Liver (tissue), 3 donors: Measurements from ENCODE around the gene LHB.

Experiments used
- CTCF ChIP-seq: fragments of 150-350 bp; IDR thresholded peaks from 2 replicates; pipeline ENCODE4 v1.5.1; 2017; ENCODE audit warnings: improper control_type of control experiment, low read depth, low read length; ENCODE audit not compliant: missing input control
- EGR1 ChIP-seq, 2 donors: IDR thresholded peaks; 2 replicates each; pipeline ENCODE4 v1.6.1; 2016 to 2018; ENCODE audit warnings: antibody characterized with exemption in 2 of 2, low read depth in 2 of 2
- HNF4A ChIP-seq, 2 donors: conservative IDR thresholded peaks; 2 replicates each; pipeline ENCODE4 v1.6.1; 2016; ENCODE audit warnings: antibody characterized with exemption in 2 of 2, mild to moderate bottlenecking in 2 of 2
- HNF4G ChIP-seq: IDR thresholded peaks from 2 replicates; pipeline ENCODE4 v1.6.1; 2016; ENCODE audit warnings: antibody characterized with exemption
- JUND ChIP-seq, 2 donors: IDR thresholded peaks; 2 replicates each; pipeline ENCODE4 v1.6.1; 2016; ENCODE audit warnings: antibody characterized with exemption in 2 of 2
- NR2F2 ChIP-seq: IDR thresholded peaks from 2 replicates; pipeline ENCODE4 v1.6.1; 2016; ENCODE audit warnings: antibody characterized with exemption
- RAD21 ChIP-seq, 2 donors: IDR thresholded peaks; 2 replicates each; pipeline ENCODE4 v1.6.1; 2016; ENCODE audit warnings: antibody characterized with exemption in 2 of 2, mild to moderate bottlenecking in 2 of 2
- REST ChIP-seq: IDR thresholded peaks from 2 replicates; pipeline ENCODE4 v1.6.1; 2016; ENCODE audit warnings: antibody characterized with exemption, mild to moderate bottlenecking
- TAF1 ChIP-seq: conservative IDR thresholded peaks from 2 replicates; pipeline ENCODE4 v1.6.1; 2016; ENCODE audit warnings: antibody characterized with exemption, mild to moderate bottlenecking
- YY1 ChIP-seq: IDR thresholded peaks from 2 replicates; pipeline ENCODE4 v1.6.1; 2016; ENCODE audit warnings: antibody characterized with exemption, mild to moderate bottlenecking
- ZBTB33 ChIP-seq: IDR thresholded peaks from 2 replicates; pipeline ENCODE4 v1.6.1; 2016; ENCODE audit warnings: antibody characterized with exemption
- donor health status: healthy.
- donor health status: healthy.

- TF ChIP-seq CTCF (no peak), YY1 (no peak), HNF4G (no peak), REST (no peak), TAF1 (no peak), HNF4A (conservative IDR thresholded peaks at IDR 0.05) (no peak), NR2F2 (no peak), JUND (IDR thresholded peaks at IDR 0.05) (no peak), EGR1 (IDR thresholded peaks at IDR 0.05; ENCODE audit: low read depth in 2 of 2) (no peak), RAD21 (IDR thresholded peaks at IDR 0.05) (no peak), ZBTB33 (no peak)
Measured at GRCh38 chr19:49014870-49015255, 2.0 kb downstream of the LHB start.
